Measurements from ENCODE around the gene C1orf105. TPM values are rescaled to one million over a fixed set of nuclear protein-coding genes. Genes with fewer than 3 reads are reported as not detected.

Gene C1orf105
- total and polyA plus RNA-seq, 2 of the 8 experiments (the other 6 are each of a cell fraction or from before 2014, with no cell fraction given) = not detected

DNA sequence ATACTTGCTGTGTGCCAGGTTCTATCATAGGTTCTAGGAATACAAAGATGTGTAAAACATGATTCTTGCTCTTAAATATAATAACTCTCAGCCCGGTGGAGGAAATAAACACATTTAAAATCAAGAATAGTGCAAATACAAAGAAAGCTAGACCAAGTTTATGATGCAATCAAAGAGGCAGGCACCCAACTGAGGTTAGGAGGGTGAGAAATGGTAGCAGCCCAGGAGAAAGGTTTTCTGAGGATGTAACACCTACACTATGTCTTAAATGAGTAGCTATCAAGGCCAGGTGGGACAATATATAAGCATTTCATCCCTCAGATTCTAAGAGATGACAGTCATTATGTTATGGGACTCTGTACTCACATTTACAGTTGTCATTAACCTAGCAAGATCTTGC lies 33.1 kb downstream of the C1orf105 start (continued):
- TF ChIP-seq ASH2L (IDR thresholded peaks at IDR 0.05; ENCODE audit: low read length) = no peak
